Measurements from ENCODE around the gene GPR27.

GRCh38 chr3:71805691-71806090 is 52.0 kb downstream of the GPR27 start:
- TF ChIP-seq PKNOX1 (IDR thresholded peaks at IDR 0.05) (no peak), BHLHE40 (IDR thresholded peaks at IDR 0.05; ENCODE audit: borderline replicate concordance) (no peak), LEF1 (IDR thresholded peaks at IDR 0.05; ENCODE audit: borderline replicate concordance) (no peak), NFRKB (IDR thresholded peaks at IDR 0.05) (no peak), FOXA1 (IDR thresholded peaks at IDR 0.05) (no peak), SP1 (IDR thresholded peaks at IDR 0.05) (no peak), ELF4 (IDR thresholded peaks at IDR 0.05) (no peak), SUZ12 (IDR thresholded peaks at IDR 0.05) (no peak), ZNF384 (IDR thresholded peaks at IDR 0.05) (no peak), FOXK2 (IDR thresholded peaks at IDR 0.05) (no peak), TARDBP (IDR thresholded peaks at IDR 0.05) (no peak)

All from HEK293T (cell line).